Measurements from ENCODE around the gene STARD9. TPM values are rescaled to one million over a fixed set of nuclear protein-coding genes. Genes with fewer than 3 reads are reported as not detected.
A peak's percentile ranks its signal among the peaks of the same experiment; 100 is the strongest.

STARD9 gene
- total RNA-seq, 1 experiment from 2014 or later = 0.70 TPM

GRCh38 chr15:42693942-42694341 is 118.5 kb downstream of the STARD9 start:
- no peak for DNase-seq (ENCODE audit: low spot score)

- DNase-seq (ENCODE audit: low spot score) = no peak
These were observed 119.0 kb downstream of the STARD9 start for GRCh38 chr15:42694398-42694797.

GRCh38 chr15:42695527-42696071 is 120.2 kb downstream of the STARD9 start:
- no peak for DNase-seq (ENCODE audit: low spot score)

GRCh38 chr15:42696626-42697025 is 121.2 kb downstream of the STARD9 start:
- no peak for DNase-seq (ENCODE audit: low spot score)

GRCh38 chr15:42704492-42704926 is 129.1 kb downstream of the STARD9 start:
- peak; percentile 61 for DNase-seq (ENCODE audit: low spot score)

- no peak for DNase-seq (ENCODE audit: low spot score)
These were observed 129.9 kb downstream of the STARD9 start for GRCh38 chr15:42705336-42705735.

GRCh38 chr15:42707068-42707467 is 131.7 kb downstream of the STARD9 start:
- DNase-seq (ENCODE audit: low spot score) = no peak

- no peak for DNase-seq (ENCODE audit: low spot score)
These were observed 132.6 kb downstream of the STARD9 start for GRCh38 chr15:42707873-42708544.

- no peak for DNase-seq (ENCODE audit: low spot score)
These were observed 135.3 kb downstream of the STARD9 start for GRCh38 chr15:42710662-42711061.

GRCh38 chr15:42711746-42712145 is 136.3 kb downstream of the STARD9 start:
- DNase-seq (ENCODE audit: low spot score) = no peak

GRCh38 chr15:42712584-42712983 is 137.2 kb downstream of the STARD9 start:
- no peak for DNase-seq (ENCODE audit: low spot score)

- DNase-seq (ENCODE audit: low spot score) = no peak
These were observed 140.7 kb downstream of the STARD9 start for GRCh38 chr15:42716125-42716524.

- DNase-seq (ENCODE audit: low spot score) = no peak
These were observed 141.2 kb downstream of the STARD9 start for GRCh38 chr15:42716626-42717025.

- no peak for DNase-seq (ENCODE audit: low spot score)
These were observed 143.6 kb downstream of the STARD9 start for GRCh38 chr15:42719043-42719442.

- no peak for DNase-seq (ENCODE audit: low spot score)
These were observed 144.7 kb downstream of the STARD9 start for GRCh38 chr15:42720071-42720470.

- no peak for DNase-seq (ENCODE audit: low spot score)
These were observed 145.6 kb downstream of the STARD9 start for GRCh38 chr15:42721016-42721415.

- no peak for DNase-seq (ENCODE audit: low spot score)
These were observed 146.5 kb downstream of the STARD9 start for GRCh38 chr15:42721916-42722315.

GRCh38 chr15:42723068-42723467 is 147.7 kb downstream of the STARD9 start:
- DNase-seq (ENCODE audit: low spot score) = no peak

- no peak for DNase-seq (ENCODE audit: low spot score)
These were observed 148.9 kb downstream of the STARD9 start for GRCh38 chr15:42724276-42724675.

- no peak for DNase-seq (ENCODE audit: low spot score)
These were observed 150.0 kb downstream of the STARD9 start for GRCh38 chr15:42725331-42725903.

GRCh38 chr15:42726114-42726513 is 150.7 kb downstream of the STARD9 start:
- DNase-seq (ENCODE audit: low spot score) = no peak

GRCh38 chr15:42727750-42728381 is 152.5 kb downstream of the STARD9 start:
- DNase-seq (ENCODE audit: low spot score) = no peak

GRCh38 chr15:42728560-42728959 is 153.2 kb downstream of the STARD9 start:
- no peak for DNase-seq (ENCODE audit: low spot score)

Data from H4 (cell line).